Hematopoietic multipotent progenitor cell treated with erythropoietin and hydrocortisone succinate and interleukin-3 and kit ligand, for 6 days (in vitro differentiated cells): Measurements from ENCODE around the gene USP25.
"Not testable (repeated sequence)": the region's sequence is repeated elsewhere in the genome, so short reads cannot be mapped to it uniquely, and the experiment has no call there.

Experiments used
- DNase-seq: peaks from one replicate; pipeline ENCODE4 v3.0.0-alpha.2; 2015

USP25 gene

GRCh38 chr21:15732290-15732995 is 2.7 kb downstream of the USP25 start:
- peak; percentile 91 for DNase-seq

DNA sequence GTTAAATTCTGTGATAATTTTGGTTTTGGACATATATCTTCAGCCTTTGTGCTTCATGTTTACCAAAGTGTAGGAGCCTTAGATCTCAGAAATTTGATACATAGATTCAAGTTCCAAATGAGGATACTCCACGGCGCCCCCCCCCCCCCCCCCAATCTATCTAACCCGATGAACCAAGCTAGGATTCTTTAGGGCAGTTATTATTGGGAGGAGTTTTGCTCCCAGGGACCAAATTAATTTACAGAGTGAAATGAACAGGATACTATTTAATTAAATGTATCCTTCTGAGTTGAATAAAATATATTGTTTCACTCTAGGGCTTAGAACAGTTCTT is 3.2 kb downstream of the USP25 start:
- no peak for DNase-seq

DNA sequence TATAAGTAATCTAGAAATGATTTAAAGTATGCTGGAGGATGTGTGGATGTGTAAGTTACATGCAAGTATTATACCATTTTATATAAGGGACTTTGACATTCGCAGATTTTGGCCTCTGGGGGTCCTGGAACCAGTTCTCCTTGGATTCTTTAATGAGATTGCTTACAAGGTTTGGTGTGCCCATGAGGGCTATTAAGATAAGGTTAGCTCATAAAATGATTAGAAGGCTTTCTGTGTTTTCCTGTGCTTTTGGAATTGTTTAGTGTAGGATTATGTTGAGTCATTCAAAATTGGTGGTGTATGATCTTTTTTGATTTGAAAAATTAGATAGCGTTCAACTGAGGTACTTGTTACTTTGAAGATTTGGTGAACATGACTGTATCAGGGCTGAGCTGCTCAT is 5.6 kb downstream of the USP25 start:
- peak; percentile 56 for DNase-seq

GRCh38 chr21:15735931-15736330 is 6.1 kb downstream of the USP25 start:
- not testable (repeated sequence) for DNase-seq

DNA sequence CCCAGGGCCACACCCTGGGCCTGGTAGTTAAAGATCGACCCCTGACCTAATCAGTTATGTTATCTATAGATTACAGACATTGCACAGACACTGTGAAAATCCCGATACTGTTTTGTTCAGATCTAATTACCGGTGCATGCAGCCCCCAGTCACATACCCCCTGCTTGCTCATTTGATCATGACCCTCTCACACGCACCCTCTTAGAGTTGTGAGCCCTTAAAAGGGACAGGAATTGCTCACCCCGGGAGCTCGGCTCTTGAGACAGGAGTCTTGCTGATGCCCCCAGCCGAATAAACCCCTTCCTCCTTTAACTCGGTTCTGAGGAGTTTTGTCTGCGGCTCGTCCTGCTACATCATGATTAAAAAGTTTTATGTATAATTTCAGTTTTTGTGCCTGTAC is 9.0 kb downstream of the USP25 start:
- not testable (repeated sequence) for DNase-seq

DNA sequence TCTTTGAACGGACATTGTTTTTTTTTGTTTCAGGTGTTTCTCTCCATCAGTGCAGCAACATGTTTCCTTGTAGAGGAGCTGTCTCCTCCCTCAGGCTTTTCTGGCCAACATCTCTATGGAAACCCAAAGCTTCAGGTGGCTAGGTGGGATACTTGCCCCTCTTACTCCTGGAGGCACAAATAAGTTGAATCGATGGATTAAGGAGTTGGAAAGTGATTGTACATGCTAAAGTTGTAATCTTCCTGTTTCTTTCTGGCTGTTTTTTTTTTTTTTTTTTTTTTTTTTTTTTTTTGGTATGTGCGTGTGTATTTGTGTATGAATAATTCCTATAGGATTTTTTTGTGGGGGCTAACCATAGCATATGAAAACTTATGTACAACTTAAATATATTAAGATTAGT is 10.6 kb downstream of the USP25 start:
- DNase-seq, result no peak

GRCh38 chr21:15741510-15741909 is 11.7 kb downstream of the USP25 start:
- no peak for DNase-seq

DNA sequence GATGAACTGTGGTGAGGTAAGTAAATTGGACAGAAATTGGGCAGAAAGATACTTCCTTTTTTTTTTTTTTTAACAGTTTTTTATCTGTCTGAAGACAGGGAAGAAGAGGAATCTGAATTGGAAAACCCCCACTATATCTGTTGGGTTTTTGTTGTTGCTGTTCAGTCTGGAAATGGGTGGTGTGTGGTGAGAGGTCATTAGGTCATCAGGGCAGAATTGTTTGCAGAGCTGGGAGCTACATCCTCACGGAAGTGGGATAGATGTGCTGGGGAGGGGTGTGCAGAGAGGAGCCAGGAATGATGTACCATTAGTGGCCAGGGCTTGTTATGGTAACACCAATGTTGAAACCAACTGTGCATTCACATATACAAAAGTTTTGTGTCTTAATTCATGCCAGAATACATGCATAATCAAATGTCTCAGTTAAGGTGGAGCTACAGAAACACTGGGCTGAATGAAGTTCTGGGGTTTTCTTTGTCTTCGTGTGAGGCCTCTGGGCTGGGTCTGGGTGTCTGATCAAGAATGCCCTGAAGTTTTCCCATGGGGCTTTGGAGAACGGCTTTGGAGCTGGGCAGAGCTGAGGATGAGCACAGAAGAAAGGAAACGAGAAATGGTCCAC is 12.4 kb downstream of the USP25 start:
- no peak for DNase-seq

DNA sequence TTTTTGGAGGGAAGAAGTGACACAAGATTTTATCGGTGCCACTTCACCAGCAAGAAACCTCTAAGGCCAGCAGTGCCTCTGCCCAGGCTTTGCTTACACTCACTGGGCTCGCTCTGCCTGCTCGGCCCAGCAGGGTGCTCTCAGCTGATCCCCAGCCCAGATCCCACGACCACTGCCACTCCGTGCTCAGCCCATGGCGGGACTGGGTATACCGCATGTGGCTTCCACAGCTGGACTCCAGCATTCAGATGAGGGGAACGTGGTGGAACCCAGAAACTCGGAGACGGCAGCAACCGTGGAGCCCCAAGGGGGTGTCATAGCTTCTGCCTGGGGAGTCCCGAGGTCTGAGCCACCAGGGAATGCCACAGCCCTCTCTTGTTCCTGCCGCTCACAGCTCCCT is 12.9 kb downstream of the USP25 start:
- DNase-seq, result no peak

GRCh38 chr21:15743593-15743992 is 13.8 kb downstream of the USP25 start:
- no peak for DNase-seq

GRCh38 chr21:15744926-15745325 is 15.1 kb downstream of the USP25 start:
- DNase-seq, result no peak

DNA sequence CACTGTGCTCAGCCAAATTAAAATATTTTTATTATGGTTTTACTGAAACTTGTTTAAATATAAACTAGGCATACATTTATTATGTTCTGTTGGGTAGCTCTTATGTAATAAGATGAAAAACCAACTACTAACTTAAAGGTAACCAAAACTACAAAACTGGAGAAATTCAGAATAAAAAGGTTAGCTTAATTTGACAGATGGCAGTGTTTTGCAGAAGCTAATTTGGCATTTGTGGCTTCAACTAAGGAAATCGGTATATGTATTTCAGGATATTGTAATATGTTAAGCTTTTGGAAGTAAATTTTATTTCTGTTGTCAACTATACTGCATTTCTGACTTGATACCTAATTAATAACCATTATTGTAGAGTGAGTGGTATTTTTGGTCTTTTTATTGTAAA is 18.8 kb downstream of the USP25 start:
- DNase-seq, result no peak

DNA sequence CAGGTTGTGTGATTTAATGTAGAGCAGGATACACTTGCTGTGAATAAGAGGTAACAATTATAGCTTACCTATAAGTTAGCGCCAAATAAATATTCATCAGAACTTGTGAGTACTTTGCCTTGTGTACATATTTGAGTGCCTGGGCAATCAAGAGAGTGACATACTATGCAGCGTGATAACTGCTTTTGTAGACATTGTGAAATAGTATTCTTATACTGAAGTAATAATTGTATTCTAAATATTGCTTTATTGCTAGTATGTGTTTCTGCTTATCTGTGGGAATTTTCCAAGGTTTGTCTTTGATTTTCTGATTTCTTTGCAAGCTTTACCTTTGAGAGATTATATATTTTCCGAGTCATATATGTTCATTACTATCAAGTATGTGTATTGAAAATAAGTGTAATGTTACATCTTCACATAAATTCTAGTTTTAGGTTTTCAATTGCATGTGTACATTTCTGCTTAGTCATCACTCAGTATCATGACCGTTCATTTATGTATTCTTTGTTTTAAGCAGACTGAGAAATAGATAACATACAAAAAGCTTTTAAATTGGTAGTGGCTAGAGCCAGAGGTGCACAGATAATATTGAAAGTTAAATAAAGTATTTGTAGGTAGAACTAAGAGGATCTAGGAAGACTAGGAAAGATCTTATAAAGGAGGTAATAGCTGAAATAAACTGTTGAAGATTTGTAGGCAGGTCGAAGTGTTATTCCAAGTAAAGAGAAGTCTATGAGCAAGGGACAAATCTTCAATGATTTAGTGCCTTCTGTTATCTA is 19.5 kb downstream of the USP25 start:
- peak; percentile 81 for DNase-seq

DNA sequence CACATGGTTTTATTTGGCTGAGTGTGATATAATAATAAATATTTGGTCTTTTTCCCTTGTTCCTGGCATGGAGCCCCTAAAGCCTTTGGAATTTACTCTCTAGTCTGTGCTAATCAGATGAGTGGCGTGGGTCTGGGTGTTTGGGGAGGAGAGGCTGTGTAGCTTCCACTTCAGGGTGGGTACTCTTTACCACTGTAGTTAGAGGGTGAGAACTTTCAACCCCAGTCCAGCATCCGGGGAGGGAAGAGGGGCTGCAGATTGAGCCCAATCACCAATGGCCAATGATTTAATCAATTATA is 20.0 kb downstream of the USP25 start:
- DNase-seq, result no peak

GRCh38 chr21:15751037-15751436 is 21.3 kb downstream of the USP25 start:
- no peak for DNase-seq

DNA sequence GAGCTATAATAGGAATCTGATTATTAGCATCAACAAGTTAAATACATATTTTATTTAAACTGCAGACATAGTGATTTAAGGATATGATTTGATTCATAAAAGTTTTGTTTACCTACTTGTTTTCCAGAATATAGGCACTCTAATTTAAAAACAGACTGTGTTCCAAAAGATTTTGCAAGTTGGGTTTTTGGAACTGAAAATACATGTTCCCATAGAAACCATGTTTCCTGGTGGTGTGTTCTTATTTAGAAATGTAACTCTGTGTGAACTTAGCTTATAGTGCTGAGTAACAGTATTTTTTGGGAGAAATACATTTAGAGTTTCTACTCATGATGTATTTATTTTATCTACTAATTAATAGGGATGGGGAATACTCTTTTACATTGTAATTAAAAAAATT is 21.8 kb downstream of the USP25 start:
- no peak for DNase-seq

DNA sequence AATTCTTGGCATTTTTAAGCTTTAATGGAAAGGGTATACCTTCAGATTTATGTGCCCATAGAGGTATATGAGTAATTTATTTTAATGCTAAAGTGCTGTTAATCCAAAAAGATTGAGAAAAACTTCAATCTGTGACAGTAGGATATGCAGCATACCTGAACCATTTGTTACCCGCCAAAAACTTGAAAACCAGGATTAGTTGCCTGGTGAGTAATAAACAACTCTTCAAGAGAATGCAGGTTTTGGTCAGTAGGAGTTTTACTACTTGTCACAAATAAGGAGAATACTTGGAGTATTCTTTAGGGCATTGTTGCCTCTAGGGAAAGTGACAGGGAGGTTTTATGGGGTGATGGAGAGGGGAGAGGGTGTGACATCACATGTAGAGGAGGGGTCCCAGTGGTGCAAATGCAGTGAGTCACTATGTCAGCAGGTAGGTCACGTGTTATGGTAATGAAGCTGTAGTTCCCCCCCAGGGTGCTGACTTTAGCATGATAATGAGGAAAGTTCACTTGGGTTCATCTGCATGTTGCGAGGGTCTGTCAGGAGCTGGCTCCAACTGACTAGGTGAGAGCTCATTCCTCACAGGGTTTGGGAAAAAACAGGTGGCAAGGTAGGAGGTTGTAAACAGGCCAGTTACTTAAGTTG is 23.1 kb downstream of the USP25 start:
- DNase-seq, result no peak

DNA sequence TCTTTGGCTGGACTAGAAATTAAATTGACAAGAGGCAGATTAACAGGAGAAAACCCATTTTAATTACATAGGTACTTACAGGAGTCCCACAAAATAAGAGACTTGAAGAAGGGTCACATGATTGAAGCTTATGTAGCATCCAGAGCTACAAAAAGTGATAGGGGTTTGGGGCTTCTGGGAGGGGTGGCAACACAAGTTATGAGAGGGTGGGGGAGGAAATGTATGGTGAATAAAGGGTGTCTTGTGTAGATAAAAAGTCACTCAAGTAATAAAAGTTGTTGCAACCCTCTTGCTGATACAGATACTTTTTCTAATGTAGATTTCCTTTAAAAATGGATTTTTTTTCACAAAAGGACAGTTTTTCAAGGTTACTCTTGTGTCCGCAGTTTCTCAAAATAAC is 24.0 kb downstream of the USP25 start:
- DNase-seq, result peak; percentile 88

DNA sequence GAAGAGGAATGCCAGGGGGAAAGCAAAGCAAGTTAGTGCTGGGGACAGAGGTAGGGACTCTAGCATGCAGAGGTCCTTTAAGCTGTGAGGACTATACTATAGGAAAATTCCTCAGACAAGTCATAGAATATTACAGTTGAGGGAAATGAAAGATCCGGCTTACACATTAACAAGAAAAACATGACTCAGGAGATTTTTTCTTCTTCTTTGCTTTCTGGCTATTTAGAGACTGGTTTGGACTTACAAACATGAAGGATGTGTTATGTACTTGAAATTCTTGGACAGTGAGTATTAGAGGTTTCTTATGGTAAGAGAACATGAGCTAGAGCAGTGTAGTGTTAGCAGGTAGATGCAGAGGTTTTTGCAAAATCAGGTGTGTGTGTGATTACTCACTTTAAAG is 24.9 kb downstream of the USP25 start:
- no peak for DNase-seq

DNA sequence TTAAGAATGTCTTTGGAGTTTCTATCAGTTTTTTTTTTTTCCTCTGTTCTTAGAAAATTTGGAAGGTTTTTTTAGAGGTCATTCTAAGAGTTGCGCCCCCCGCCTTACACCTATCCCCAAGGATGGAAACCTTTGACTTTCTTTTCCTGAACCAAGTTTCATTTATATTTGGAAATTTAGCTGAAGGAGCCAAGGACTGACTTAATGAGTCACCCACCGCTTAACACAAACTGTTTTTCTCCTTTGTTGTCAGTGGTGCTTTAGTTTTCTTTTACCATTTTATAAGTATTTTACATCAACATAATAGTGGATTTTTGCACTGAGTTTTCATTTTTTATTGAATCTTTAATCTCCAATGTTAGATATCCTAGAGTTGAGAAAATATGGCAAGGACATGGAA is 25.3 kb downstream of the USP25 start:
- no peak for DNase-seq

DNA sequence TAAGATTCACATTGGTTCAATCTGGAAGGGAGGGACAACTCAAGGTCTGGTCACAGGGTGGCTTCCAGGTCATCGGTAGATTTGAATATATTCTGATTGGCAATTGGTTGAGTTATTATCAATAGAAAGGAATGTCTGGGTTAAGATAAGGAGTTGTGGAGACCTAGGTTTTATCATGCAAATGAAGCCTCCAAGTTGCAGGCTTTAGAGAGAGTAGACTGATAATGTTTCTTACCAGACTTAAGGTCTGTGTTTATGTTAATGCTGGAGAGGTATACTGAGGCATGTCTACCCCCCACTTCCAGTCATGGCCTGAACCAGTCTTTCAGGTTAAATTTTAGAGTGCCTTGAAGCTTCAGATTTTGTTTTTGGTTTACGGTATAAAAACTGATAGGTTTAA is 29.7 kb downstream of the USP25 start:
- DNase-seq, result peak; percentile 35

DNA sequence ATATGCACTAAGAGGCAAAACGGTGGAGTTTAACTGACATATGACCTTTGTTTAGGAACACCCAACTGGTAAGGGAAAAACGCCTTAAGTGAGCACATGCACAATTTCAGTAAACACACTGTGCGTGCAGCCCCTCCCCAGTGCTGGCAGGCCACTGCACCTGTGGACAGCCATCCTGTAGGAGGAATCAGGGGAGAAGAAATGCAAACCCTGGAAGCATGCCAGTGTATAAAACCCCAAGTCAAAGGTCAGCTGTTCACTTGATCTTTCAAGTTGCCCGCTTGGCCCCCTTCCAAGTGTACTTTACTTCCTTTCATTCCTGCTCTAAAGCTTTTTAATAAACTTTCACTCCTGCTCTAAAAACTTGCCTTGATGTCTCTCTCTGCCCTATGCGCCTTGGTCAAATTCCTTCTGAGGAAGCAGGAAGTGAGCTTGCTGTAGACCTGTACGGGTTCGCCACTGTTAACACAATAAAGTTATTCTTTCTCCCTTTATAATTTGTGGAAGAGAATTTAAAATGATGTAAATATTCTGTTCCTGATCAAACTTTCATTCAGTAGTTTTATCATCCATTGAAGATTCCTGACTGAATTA is 31.8 kb downstream of the USP25 start:
- DNase-seq, result no peak

DNA sequence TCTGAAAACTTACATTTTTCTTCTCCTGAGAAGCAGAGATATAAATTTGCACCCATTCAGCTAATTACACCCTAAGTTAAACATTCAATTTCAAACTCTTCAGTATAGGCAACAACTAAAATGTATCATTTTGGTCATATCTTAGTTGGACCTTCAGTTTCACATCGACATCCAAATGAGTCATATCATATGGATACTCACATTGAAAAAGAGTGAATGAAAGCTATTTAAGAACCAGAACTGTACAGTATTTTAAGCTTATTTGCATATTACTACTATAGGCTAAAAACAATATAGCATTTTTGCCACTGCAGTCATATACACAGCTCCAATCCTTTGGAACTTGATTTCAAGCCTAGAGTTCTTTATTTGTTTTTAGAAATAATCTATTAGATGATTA is 33.6 kb downstream of the USP25 start:
- DNase-seq, result no peak

DNA sequence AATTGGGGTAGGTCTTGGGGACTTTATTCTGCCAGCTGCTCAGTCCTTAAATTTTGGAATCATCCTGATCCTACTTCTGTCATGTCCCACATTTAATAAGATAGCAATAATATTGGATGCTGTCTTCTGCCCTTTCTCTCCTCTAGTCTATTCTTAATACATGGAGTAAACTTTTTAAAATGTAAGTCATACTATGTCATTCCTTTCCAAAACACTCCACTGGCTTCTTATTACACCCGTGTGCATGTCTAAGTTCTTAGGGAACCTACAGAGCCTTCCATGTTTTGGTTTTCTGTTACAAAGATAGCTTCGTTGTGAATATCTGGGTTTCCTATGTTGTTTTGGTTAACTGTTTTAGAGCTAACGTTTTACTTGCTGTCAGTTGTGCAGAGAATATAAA is 35.1 kb downstream of the USP25 start:
- no peak for DNase-seq
